HepG2 (cell line): Measurements from ENCODE around the gene EPB41L1. TPM values are rescaled to one million over a fixed set of nuclear protein-coding genes. Genes with fewer than 3 reads are reported as not detected.

Experiments
- ATAC-seq: fragments of 200-7000 bp; cut with Tn5 transposase; 3 replicates; pipeline ENCODE4 v1.9.1; 2020; ENCODE audit warnings: mild to moderate bottlenecking, moderate library complexity
- BruUV-seq: library from RNA; stranded (reverse); fragments of 400-500 nt; replicated peaks from 2 replicates; lab custom pipeline; 2021; lab: Mats Ljungman, UMichigan
- CTCF ChIA-PET: fragments of 300-600 bp; formaldehyde crosslinking; extraction: SDS; loops from one replicate; lab custom pipeline; 2021; ENCODE audit warnings: low total read pairs, inconsistent platforms, low intra/inter-chr PET ratio; lab: Yijun Ruan, JAX
- POLR2A ChIA-PET: fragments of 350-600 bp; sonication (Branson Sonifier 250); formaldehyde crosslinking; loops from one replicate; lab custom pipeline; 2020; ENCODE audit warnings: antibody characterized with exemption, inconsistent platforms; lab: Yijun Ruan, JAX
- DNase-seq: peaks from one replicate; pipeline ENCODE4 v3.0.0-alpha.2; 2015; ENCODE audit warnings: low spot score
- FAIRE-seq: peaks from 3 replicates; lab custom pipeline; 2011; peaks lifted over from hg19 to GRCh38; lab: Jason Lieb, UNC
- H2AFZ ChIP-seq: one replicate; pipeline ENCODE4 v1.6.1; 2011; ENCODE audit warnings: low read length, inconsistent platforms
- H3K27ac ChIP-seq: fragments of 300-600 bp; 3 replicates; pipeline ENCODE4 v1.8.0; 2011; ENCODE audit warnings: mixed run types, mild to moderate bottlenecking, mixed read lengths, low read length, inconsistent platforms; ENCODE audit not compliant: insufficient read depth; ENCODE audit errors: extremely low read length
- H3K27me3 ChIP-seq, 2 experiments: fragments of 200-600 bp in 1 of 2; 2 replicates in 1 of 2; 3 replicates in 1 of 2; pipeline versions ENCODE4 v1.6.0 to v1.8.0; 2011; ENCODE audit warnings: low read length in 2 of 2, mild to moderate bottlenecking in 2 of 2, moderate library complexity in 2 of 2, inconsistent platforms in 1 of 2; ENCODE audit not compliant: insufficient read depth in 2 of 2, control insufficient read depth in 1 of 2
- H3K36me3 ChIP-seq, 2 experiments: fragments of 200-600 bp in 1 of 2; replicated peaks in 1 of 2; 2 replicates in 1 of 2; 3 replicates in 1 of 2; pipeline versions ENCODE4 v1.5.1 to v1.8.0; 2011; ENCODE audit warnings: low read length in 2 of 2, inconsistent platforms in 1 of 2; ENCODE audit not compliant: insufficient read depth in 2 of 2, control insufficient read depth in 1 of 2
- H3K4me1 ChIP-seq: 2 replicates; pipeline ENCODE4 v1.5.1; 2012; ENCODE audit warnings: low read length, inconsistent platforms; ENCODE audit not compliant: insufficient read depth
- H3K4me2 ChIP-seq: 2 replicates; pipeline ENCODE4 v1.6.0; 2011; ENCODE audit warnings: low read depth, low read length, inconsistent platforms
- H3K4me3 ChIP-seq, 3 experiments: fragments of 200-600 bp in 1 of 3; sonication (generic), shearing (Covaris generic) in 1 of 3; replicated peaks in 1 of 3; 2 replicates each; pipeline ENCODE4 v1.5.1; 2011 to 2016; ENCODE audit warnings: low read length in 3 of 3, inconsistent platforms in 2 of 3, low read depth in 2 of 3, mild to moderate bottlenecking in 2 of 3, control low read depth in 1 of 3, mixed read lengths in 1 of 3; ENCODE audit not compliant: insufficient read depth in 1 of 3
- H3K79me2 ChIP-seq: one replicate; pipeline ENCODE4 v1.6.1; 2011; ENCODE audit warnings: low read length, inconsistent platforms; ENCODE audit not compliant: insufficient read depth
- H3K9ac ChIP-seq: 2 replicates; pipeline ENCODE4 v1.6.0; 2011; ENCODE audit warnings: mild to moderate bottlenecking, low read depth, low read length, inconsistent platforms; ENCODE audit not compliant: insufficient read depth
- H3K9me3 ChIP-seq: 2 replicates; pipeline ENCODE4 v1.5.1; 2012; ENCODE audit warnings: mild to moderate bottlenecking, low read length
- H4K20me1 ChIP-seq: 2 replicates; pipeline ENCODE4 v1.6.0; 2011; ENCODE audit warnings: inconsistent platforms, mild to moderate bottlenecking, low read length, moderate library complexity; ENCODE audit not compliant: insufficient read depth
- ATF3 ChIP-seq: sonication (generic); formaldehyde crosslinking; IDR thresholded peaks from 2 replicates; pipeline ENCODE4 v1.4.0; 2020; ENCODE audit warnings: missing genetic modification reagents
- FUBP1 ChIP-seq: sonication (generic); formaldehyde crosslinking; IDR thresholded peaks from 2 replicates; pipeline ENCODE4 v1.5.1; 2020; ENCODE audit warnings: missing genetic modification reagents, mild to moderate bottlenecking, borderline replicate concordance
- KDM1A ChIP-seq: IDR thresholded peaks from 2 replicates; pipeline ENCODE4 v1.6.1; 2016; ENCODE audit warnings: missing compliant biosample characterization
- KLF6 ChIP-seq: IDR thresholded peaks from 2 replicates; pipeline ENCODE4 v1.8.0; 2016; ENCODE audit warnings: missing biosample characterization, missing genetic modification reagents
- MED13 ChIP-seq: sonication (generic); formaldehyde crosslinking; IDR thresholded peaks from 2 replicates; pipeline ENCODE4 v1.5.0; 2020; ENCODE audit warnings: missing genetic modification reagents
- NCOA5 ChIP-seq: sonication (generic); formaldehyde crosslinking; IDR thresholded peaks from 2 replicates; pipeline ENCODE4 v1.4.0; 2020; ENCODE audit warnings: missing genetic modification reagents
- NFRKB ChIP-seq: fragments of 450-650 bp; IDR thresholded peaks from 2 replicates; pipeline ENCODE4 v1.6.1; 2017
- NR3C1 ChIP-seq: sonication (generic); formaldehyde crosslinking; IDR thresholded peaks from 2 replicates; pipeline ENCODE4 v1.4.0; 2020; ENCODE audit warnings: missing genetic modification reagents
- PHF21A ChIP-seq: sonication (generic); formaldehyde crosslinking; IDR thresholded peaks from 2 replicates; pipeline ENCODE4 v1.5.0; 2020; ENCODE audit warnings: mild to moderate bottlenecking, missing genetic modification reagents
- POGZ ChIP-seq: sonication (generic); formaldehyde crosslinking; IDR thresholded peaks from 2 replicates; pipeline ENCODE4 v1.4.0; 2020; ENCODE audit warnings: mild to moderate bottlenecking, missing genetic modification reagents
- RFXANK ChIP-seq: IDR thresholded peaks from 2 replicates; pipeline ENCODE4 v1.6.1; 2016
- SALL1 ChIP-seq: sonication (generic); formaldehyde crosslinking; IDR thresholded peaks from 2 replicates; pipeline ENCODE4 v1.8.0; 2022; ENCODE audit warnings: mild to moderate bottlenecking, missing genetic modification reagents
- SMARCC2 ChIP-seq: fragments of 450-650 bp; IDR thresholded peaks from 2 replicates; pipeline ENCODE4 v1.6.1; 2017; ENCODE audit warnings: antibody characterized with exemption, mild to moderate bottlenecking
- XRCC5 ChIP-seq: fragments of 200-400 bp; formaldehyde crosslinking; optimal IDR thresholded peaks from 2 replicates; pipeline ENCODE3; 2017; ENCODE audit warnings: mild to moderate bottlenecking, low read length
- ZNF224 ChIP-seq: sonication (generic); formaldehyde crosslinking; IDR thresholded peaks from 2 replicates; pipeline ENCODE4 v1.5.0; 2020; ENCODE audit warnings: mild to moderate bottlenecking, missing genetic modification reagents
- ZNF607 ChIP-seq: sonication (generic); formaldehyde crosslinking; IDR thresholded peaks from 2 replicates; pipeline ENCODE4 v1.5.1; 2020; ENCODE audit warnings: missing genetic modification reagents, mild to moderate bottlenecking, borderline replicate concordance
- ZNF709 ChIP-seq: sonication (generic); formaldehyde crosslinking; IDR thresholded peaks from 2 replicates; pipeline ENCODE4 v1.5.0; 2020; ENCODE audit warnings: mild to moderate bottlenecking, missing genetic modification reagents
- ZNF746 ChIP-seq: sonication (generic); formaldehyde crosslinking; IDR thresholded peaks from 2 replicates; pipeline ENCODE4 v1.8.0; 2022; ENCODE audit warnings: mild to moderate bottlenecking, missing genetic modification reagents
- ZNF792 ChIP-seq: IDR thresholded peaks from 2 replicates; pipeline ENCODE4 v1.6.1; 2016
- ZSCAN12 ChIP-seq: sonication (generic); formaldehyde crosslinking; IDR thresholded peaks from 2 replicates; pipeline ENCODE4 v1.9.0; 2021; ENCODE audit warnings: mild to moderate bottlenecking, missing genetic modification reagents
- ZSCAN30 ChIP-seq: sonication (generic); formaldehyde crosslinking; IDR thresholded peaks from 2 replicates; pipeline ENCODE4 v1.5.0; 2020; ENCODE audit warnings: mild to moderate bottlenecking, missing genetic modification reagents
- WGBS: methylation state at CpG from one replicate; pipeline ENCODE4 v1.1.6; 2017; ENCODE audit warnings: low lambda C conversion rate; 5-methylcytosine and 5-hydroxymethylcytosine counted together
- in situ Hi-C: cut with HindIII; loops from 2 replicates; pipeline ENCODE4 v1.10.0; 2017; ENCODE audit warnings: low pct_unique_long_range_greater_than_20kb; ENCODE audit not compliant: extremely low pct_ligation_motif_present
- intact Hi-C: fragments of 100-400 bp; cut with micrococcal nuclease; formaldehyde crosslinking; loops from one replicate; pipeline ENCODE4 v1.10.0; 2022; ENCODE audit not compliant: unreplicated experiment
- polyA plus RNA-seq, 8 experiments: library from polyadenylated mRNA; depleted of rRNA in 3 of 8; stranded (reverse) in 7 of 8; unstranded in 1 of 8; fragments of >200 nt; fragmentation: Illumina TruSeq in 4 of 8; extraction: Trizol in 4 of 8; gene quantifications; 2 replicates each; pipeline versions ENCODE4 v1.2.1 to v1.2.3, GENCODE V29; 2011 to 2016; ENCODE audit warnings: low read depth in 4 of 8, missing spikeins in 1 of 8, mixed read lengths in 1 of 8; ENCODE audit not compliant: insufficient read depth in 1 of 8
- total RNA-seq, 5 experiments: library from RNA; depleted of rRNA; stranded (reverse); fragments of >200 nt; fragmentation: Illumina TruSeq; extraction: Trizol; gene quantifications; 2 replicates each; pipeline ENCODE4 v1.2.3, GENCODE V29; 2016; ENCODE audit warnings: low read depth in 1 of 5

EPB41L1 gene
- total and polyA plus RNA-seq, 2 of the 13 experiments (the other 11 are each of a cell fraction or from before 2014, with no cell fraction given), result 16.7 to 39.0 TPM

GRCh38 chr20:36254076-36254475 lies 99.5 kb downstream of the EPB41L1 start:
- Histone ChIP-seq H3K9ac (no peak overlapping the region), H2AFZ (no peak overlapping the region), H3K27me3 (no peaks in the 10 kb centered on the region), H3K4me2 (no peak overlapping the region), H3K4me1 (0 out of 2 replicates have a peak, but pooled peaks cover 7% of the 10 kb centered on the region), H3K4me3 (no peak overlapping the region), H3K36me3 (peaks cover 45 to 79% of the 10 kb centered on the region in 2 experiments), H3K9me3 (no peaks in the 10 kb centered on the region), H3K27ac (no peak overlapping the region), H3K79me2 (no peaks in the 10 kb centered on the region), H4K20me1 (no peaks in the 10 kb centered on the region)
- intact Hi-C loops, result no loop called here
- no TSS peak for BruUV-seq
- WGBS, result 88% methylated on average over 2 of the region's 2 CpGs
- POLR2A ChIA-PET, result no interaction called here
- no peak for ATAC-seq
- in situ Hi-C loops, result no loop called here
- FAIRE-seq, result no peak
- CTCF ChIA-PET, result no interaction called here
- TF ChIP-seq ZNF709 (CRISPR knock-in tag) (no peak), NR3C1 (CRISPR knock-in tag) (no peak), ZNF224 (no peak), ATF3 (CRISPR knock-in tag) (no peak), ZNF746 (CRISPR knock-in tag) (no peak), ZSCAN30 (CRISPR knock-in tag) (no peak)
- DNase-seq, result no peak

- ChIA-PET CTCF (no interaction called here), POLR2A (interaction anchor here (0.9 to 1.9 kb wide), 2 partner anchors 10 to 18 kb away, joined by 3 to 5 read pairs; partner anchors contain the start of gene AAR2)
- H3K9me3 ChIP-seq, result no peaks in the 10 kb centered on the region
- intact Hi-C loops, result no loop called here
- peaks cover 41 to 67% of the 10 kb centered on the region in 2 experiments for H3K36me3 ChIP-seq
- 94% methylated on average over 12 of the region's 12 CpGs for WGBS
- FAIRE-seq (no peak), DNase-seq (no peak), ATAC-seq (no peak)
- H3K4me1 ChIP-seq, result 0 out of 2 replicates have a peak, but pooled peaks cover 12% of the 10 kb centered on the region
- no peak overlapping the region for H2AFZ ChIP-seq
- no peak overlapping the region for H3K4me2 ChIP-seq
- in situ Hi-C loops, result no loop called here
- no peak overlapping the region for H3K27ac ChIP-seq
- H3K27me3 ChIP-seq, result no peaks in the 10 kb centered on the region
- H3K9ac ChIP-seq, result no peak overlapping the region
- no peak overlapping the region for H3K4me3 ChIP-seq
- H4K20me1 ChIP-seq, result no peaks in the 10 kb centered on the region
- no peaks in the 10 kb centered on the region for H3K79me2 ChIP-seq
- no TSS peak for BruUV-seq
- TF ChIP-seq KLF6, result no peak
- no peak for TF ChIP-seq ZNF607 (CRISPR knock-in tag)
- TF ChIP-seq MED13, result no peak
- no peak for TF ChIP-seq POGZ (CRISPR knock-in tag)
- no peak for TF ChIP-seq NFRKB
- TF ChIP-seq RFXANK, result no peak
- TF ChIP-seq ZNF792 (CRISPR knock-in tag), result no peak
- TF ChIP-seq SALL1 (CRISPR knock-in tag), result no peak
- no peak for TF ChIP-seq XRCC5
- TF ChIP-seq ZSCAN12 (CRISPR knock-in tag), result no peak
- TF ChIP-seq FUBP1, result no peak
- no peak for TF ChIP-seq PHF21A
- no peak for TF ChIP-seq NCOA5 (CRISPR knock-in tag)
- no peak for TF ChIP-seq SMARCC2
- no peak for TF ChIP-seq ZNF709 (CRISPR knock-in tag)
- no peak for TF ChIP-seq KDM1A (CRISPR knock-in tag)
These were observed 100.9 kb downstream of the EPB41L1 start for GRCh38 chr20:36255445-36255844.
